Activated naive CD8-positive, alpha-beta T cell (primary cell): Measurements from ENCODE around the gene MBP.
"Not testable (repeated sequence)": the region's sequence is repeated elsewhere in the genome, so short reads cannot be mapped to it uniquely, and the experiment has no call there.

Experiments used
- H3K27ac Mint-ChIP-seq: one replicate; pipeline ENCODE4 v1.8.0; 2021; ENCODE audit warnings: mixed read lengths
- H3K27me3 Mint-ChIP-seq: one replicate; pipeline ENCODE4 v1.8.0; 2021; ENCODE audit warnings: mixed read lengths
- H3K36me3 Mint-ChIP-seq: one replicate; pipeline ENCODE4 v1.8.0; 2021; ENCODE audit warnings: mixed read lengths
- H3K4me1 Mint-ChIP-seq: one replicate; pipeline ENCODE4 v1.8.0; 2021; ENCODE audit warnings: low read depth, mixed read lengths
- H3K4me3 Mint-ChIP-seq: one replicate; pipeline ENCODE4 v1.8.0; 2021; ENCODE audit warnings: mild to moderate bottlenecking, mixed read lengths
- H3K9me3 Mint-ChIP-seq: one replicate; pipeline ENCODE4 v1.8.0; 2021; ENCODE audit warnings: low read depth, mixed read lengths

The MBP gene

GRCh38 chr18:76960528-76961035 is 172.0 kb downstream of the MBP start:
- Mint-ChIP-seq H3K4me1 (peaks cover 19% of the 10 kb centered on the region), H3K36me3 (peaks cover 45% of the 10 kb centered on the region), H3K27ac (no peak overlapping the region), H3K4me3 (no peak overlapping the region), H3K9me3 (peaks cover 4% of the 10 kb centered on the region), H3K27me3 (no peaks in the 10 kb centered on the region)

- Mint-ChIP-seq H3K36me3 (peaks cover 45% of the 10 kb centered on the region), H3K9me3 (peaks cover 4% of the 10 kb centered on the region), H3K4me3 (no peak overlapping the region), H3K4me1 (peaks cover 19% of the 10 kb centered on the region), H3K27ac (no peak overlapping the region), H3K27me3 (no peaks in the 10 kb centered on the region)
These were observed 173.0 kb downstream of the MBP start for GRCh38 chr18:76959605-76960004.

- Mint-ChIP-seq H3K36me3 (peaks cover 41% of the 10 kb centered on the region), H3K27me3 (no peaks in the 10 kb centered on the region), H3K4me1 (peaks cover 15% of the 10 kb centered on the region), H3K4me3 (no peak overlapping the region), H3K27ac (no peak overlapping the region), H3K9me3 (peaks cover 4% of the 10 kb centered on the region)
These were observed 173.8 kb downstream of the MBP start for GRCh38 chr18:76958692-76959341.

- Mint-ChIP-seq H3K27me3 (no peaks in the 10 kb centered on the region), H3K9me3 (peaks cover 4% of the 10 kb centered on the region), H3K4me3 (no peak overlapping the region), H3K4me1 (peaks cover 4% of the 10 kb centered on the region), H3K36me3 (peaks cover 32% of the 10 kb centered on the region), H3K27ac (no peak overlapping the region)
These were observed 174.9 kb downstream of the MBP start for GRCh38 chr18:76957384-76958355.

GRCh38 chr18:76956648-76957047 is 175.9 kb downstream of the MBP start:
- Mint-ChIP-seq H3K36me3 (peaks cover 27% of the 10 kb centered on the region), H3K4me3 (no peak overlapping the region), H3K9me3 (peaks cover under 1% of the 10 kb centered on the region), H3K27ac (no peak overlapping the region), H3K27me3 (no peaks in the 10 kb centered on the region), H3K4me1 (no peaks in the 10 kb centered on the region)

- Mint-ChIP-seq H3K36me3 (peaks cover 26% of the 10 kb centered on the region), H3K9me3 (no peaks in the 10 kb centered on the region), H3K27me3 (no peaks in the 10 kb centered on the region), H3K27ac (no peak overlapping the region), H3K4me3 (no peak overlapping the region), H3K4me1 (no peaks in the 10 kb centered on the region)
These were observed 176.9 kb downstream of the MBP start for GRCh38 chr18:76955524-76956170.

GRCh38 chr18:76953583-76954233 is 178.9 kb downstream of the MBP start:
- Mint-ChIP-seq H3K4me1 (peaks cover 2% of the 10 kb centered on the region), H3K4me3 (no peak overlapping the region), H3K27ac (no peak overlapping the region), H3K36me3 (peaks cover 26% of the 10 kb centered on the region), H3K9me3 (no peaks in the 10 kb centered on the region), H3K27me3 (no peaks in the 10 kb centered on the region)

GRCh38 chr18:76953156-76953555 is 179.4 kb downstream of the MBP start:
- no peak overlapping the region for H3K27ac Mint-ChIP-seq

GRCh38 chr18:76952747-76953146 is 179.8 kb downstream of the MBP start:
- Mint-ChIP-seq H3K27ac (no peak overlapping the region), H3K36me3 (peaks cover 34% of the 10 kb centered on the region), H3K4me1 (peaks cover 11% of the 10 kb centered on the region), H3K4me3 (no peak overlapping the region), H3K27me3 (no peaks in the 10 kb centered on the region), H3K9me3 (no peaks in the 10 kb centered on the region)

More at GRCh38 chr18:76953156-76953555, 179.4 kb downstream of the MBP start:
- H3K4me3 Mint-ChIP-seq = no peak overlapping the region
- peaks cover 31% of the 10 kb centered on the region for H3K36me3 Mint-ChIP-seq
- no peaks in the 10 kb centered on the region for H3K9me3 Mint-ChIP-seq
- H3K4me1 Mint-ChIP-seq = peaks cover 7% of the 10 kb centered on the region
- H3K27me3 Mint-ChIP-seq = no peaks in the 10 kb centered on the region

- Mint-ChIP-seq H3K4me3 (no peak overlapping the region), H3K9me3 (no peaks in the 10 kb centered on the region), H3K4me1 (peaks cover 17% of the 10 kb centered on the region), H3K27me3 (no peaks in the 10 kb centered on the region), H3K36me3 (peaks cover 32% of the 10 kb centered on the region), H3K27ac (no peak overlapping the region)
These were observed 180.9 kb downstream of the MBP start for GRCh38 chr18:76951456-76952247.

- H3K27ac Mint-ChIP-seq = no peak overlapping the region
These were observed 184.2 kb downstream of the MBP start for GRCh38 chr18:76948345-76948744.

GRCh38 chr18:76944346-76944745 is 188.2 kb downstream of the MBP start:
- not testable (repeated sequence) for H3K9me3 Mint-ChIP-seq, H3K4me3 Mint-ChIP-seq, H3K27ac Mint-ChIP-seq, H3K27me3 Mint-ChIP-seq
- Mint-ChIP-seq H3K4me1 (peaks cover 15% of the 10 kb centered on the region), H3K36me3 (peaks cover 33% of the 10 kb centered on the region)

More at GRCh38 chr18:76948345-76948744, 184.2 kb downstream of the MBP start:
- H3K36me3 Mint-ChIP-seq = peaks cover 49% of the 10 kb centered on the region
- no peak overlapping the region for H3K4me3 Mint-ChIP-seq
- peaks cover 17% of the 10 kb centered on the region for H3K4me1 Mint-ChIP-seq
- no peaks in the 10 kb centered on the region for H3K9me3 Mint-ChIP-seq
- no peaks in the 10 kb centered on the region for H3K27me3 Mint-ChIP-seq

- Mint-ChIP-seq H3K9me3 (no peaks in the 10 kb centered on the region), H3K27me3 (no peaks in the 10 kb centered on the region), H3K36me3 (peaks cover 29% of the 10 kb centered on the region), H3K4me3 (no peak overlapping the region), H3K4me1 (peaks cover 15% of the 10 kb centered on the region), H3K27ac (no peak overlapping the region)
These were observed 188.8 kb downstream of the MBP start for GRCh38 chr18:76943542-76944339.
